ENCODE measurements around the gene SHF.

The SHF gene

GRCh38 chr15:45168751-45169551 lies 18.8 kb downstream of the SHF start:
- no peak for DNase-seq (ENCODE audit: low spot score)

GRCh38 chr15:45168286-45168685 lies 19.5 kb downstream of the SHF start:
- DNase-seq (ENCODE audit: low spot score), result no peak

GRCh38 chr15:45167631-45168205 lies 20.0 kb downstream of the SHF start:
- no peak for DNase-seq (ENCODE audit: low spot score)

- peak; percentile 81 for DNase-seq (ENCODE audit: low spot score)
These were observed 20.7 kb downstream of the SHF start for GRCh38 chr15:45166834-45167630.

GRCh38 chr15:45165536-45165935 lies 22.2 kb downstream of the SHF start:
- no peak for DNase-seq (ENCODE audit: low spot score)

- DNase-seq (ENCODE audit: low spot score), result no peak
These were observed 22.9 kb downstream of the SHF start for GRCh38 chr15:45164914-45165313.

GRCh38 chr15:45163508-45163856 lies 24.3 kb downstream of the SHF start:
- no peak for DNase-seq (ENCODE audit: low spot score)

GRCh38 chr15:45162771-45163507 lies 24.8 kb downstream of the SHF start:
- DNase-seq (ENCODE audit: low spot score), result peak; percentile 91

- no peak for DNase-seq (ENCODE audit: low spot score)
These were observed 26.1 kb downstream of the SHF start for GRCh38 chr15:45161666-45162065.

- DNase-seq (ENCODE audit: low spot score), result no peak
These were observed 29.8 kb downstream of the SHF start for GRCh38 chr15:45157974-45158373.

GRCh38 chr15:45156744-45157455 lies 30.9 kb downstream of the SHF start:
- peak; percentile 60 for DNase-seq (ENCODE audit: low spot score)

- DNase-seq (ENCODE audit: low spot score), result no peak
These were observed 32.0 kb downstream of the SHF start for GRCh38 chr15:45155739-45156138.

- DNase-seq (ENCODE audit: low spot score), result no peak
These were observed 35.6 kb downstream of the SHF start for GRCh38 chr15:45151998-45152828.

GRCh38 chr15:45150997-45151396 lies 36.8 kb downstream of the SHF start:
- no peak for DNase-seq (ENCODE audit: low spot score)

GRCh38 chr15:45150481-45150880 lies 37.3 kb downstream of the SHF start:
- no peak for DNase-seq (ENCODE audit: low spot score)

GRCh38 chr15:45149060-45149459 lies 38.7 kb downstream of the SHF start:
- no peak for DNase-seq (ENCODE audit: low spot score)

GRCh38 chr15:45148076-45149059 lies 39.4 kb downstream of the SHF start:
- no peak for DNase-seq (ENCODE audit: low spot score)

GRCh38 chr15:45147606-45148005 lies 40.2 kb downstream of the SHF start:
- DNase-seq (ENCODE audit: low spot score), result no peak

- no peak for DNase-seq (ENCODE audit: low spot score)
These were observed 41.4 kb downstream of the SHF start for GRCh38 chr15:45146405-45146804.

- DNase-seq (ENCODE audit: low spot score), result no peak
These were observed 43.0 kb downstream of the SHF start for GRCh38 chr15:45144775-45145174.
